Body of pancreas (tissue), 4 donors: ENCODE results near the gene GRIK4. TPM values are rescaled to one million over a fixed set of nuclear protein-coding genes. Genes with fewer than 3 reads are reported as not detected.
"Not testable (repeated sequence)": the region's sequence is repeated elsewhere in the genome, so short reads cannot be mapped to it uniquely, and the experiment has no call there.

Experiments
- ATAC-seq: fragments of 150-250 bp; one replicate; pipeline ENCODE4 v1.9.1; 2016
- DNase-seq, 4 donors: peaks; one replicate each; pipeline ENCODE4 v3.0.0-alpha.2; 2019
- H3K27ac ChIP-seq, 4 donors: fragments of 200-600 bp; sonication (generic); 1 replicate in 3 of 4; 2 replicates in 1 of 4; pipeline versions ENCODE4 v1.5.1 to v1.6.1; 2016 to 2019; ENCODE audit warnings: mild to moderate bottlenecking in 1 of 4, mixed read lengths in 1 of 4, moderate library complexity in 1 of 4
- H3K27me3 ChIP-seq, 2 donors: fragments of 200-600 bp; sonication (generic); one replicate each; pipeline ENCODE4 v1.6.0; 2016; ENCODE audit warnings: mild to moderate bottlenecking in 1 of 2
- H3K36me3 ChIP-seq, 2 donors: fragments of 200-600 bp; sonication (generic); replicated peaks in 1 of 2; 2 replicates each; pipeline ENCODE4 v1.5.1; 2016; ENCODE audit warnings: low read depth in 2 of 2; ENCODE audit not compliant: insufficient read depth in 1 of 2
- H3K4me1 ChIP-seq: fragments of 200-600 bp; sonication (generic); one replicate; pipeline ENCODE4 v1.6.0; 2016
- H3K4me3 ChIP-seq, 2 donors: fragments of 200-600 bp; sonication (generic); 1 replicate in 1 of 2; 2 replicates in 1 of 2; pipeline ENCODE4 v1.5.1; 2016 to 2019
- H3K9me3 ChIP-seq, 3 donors: fragments of 200-600 bp; sonication (generic); 1 replicate in 2 of 3; 2 replicates in 1 of 3; pipeline ENCODE4 v1.5.1; 2016
- CTCF ChIP-seq, 7 experiments: fragments of 450-650 bp in 4 of 7; fragments of 200-600 bp in 3 of 7; sonication (generic) in 3 of 7; IDR thresholded peaks; one replicate each; pipeline ENCODE4 v1.5.1; 2016 to 2019; ENCODE audit warnings: antibody characterized with exemption in 7 of 7
- POLR2A ChIP-seq, 3 donors: fragments of 450-650 bp; IDR thresholded peaks; one replicate each; pipeline ENCODE4 v1.6.1; 2016; ENCODE audit warnings: antibody characterized with exemption in 3 of 3, mild to moderate bottlenecking in 2 of 3
- whole genome bisulfite sequencing, 2 donors: methylation state at CpG; one replicate each; pipeline ENCODE4 v1.1.5; 2017; 5-methylcytosine and 5-hydroxymethylcytosine counted together
- intact Hi-C: fragments of 100-400 bp; cut with DNase I; formaldehyde crosslinking; loops from one replicate; pipeline ENCODE4 v1.15.1; 2023
- total RNA-seq, 2 donors: library from RNA; depleted of rRNA; stranded (reverse); fragments of >200 nt; gene quantifications; one replicate each; pipeline ENCODE4 v1.1.0, GENCODE V29; 2016

The GRIK4 gene
- total RNA-seq, 2 donors from 2014 or later: not detected

DNA sequence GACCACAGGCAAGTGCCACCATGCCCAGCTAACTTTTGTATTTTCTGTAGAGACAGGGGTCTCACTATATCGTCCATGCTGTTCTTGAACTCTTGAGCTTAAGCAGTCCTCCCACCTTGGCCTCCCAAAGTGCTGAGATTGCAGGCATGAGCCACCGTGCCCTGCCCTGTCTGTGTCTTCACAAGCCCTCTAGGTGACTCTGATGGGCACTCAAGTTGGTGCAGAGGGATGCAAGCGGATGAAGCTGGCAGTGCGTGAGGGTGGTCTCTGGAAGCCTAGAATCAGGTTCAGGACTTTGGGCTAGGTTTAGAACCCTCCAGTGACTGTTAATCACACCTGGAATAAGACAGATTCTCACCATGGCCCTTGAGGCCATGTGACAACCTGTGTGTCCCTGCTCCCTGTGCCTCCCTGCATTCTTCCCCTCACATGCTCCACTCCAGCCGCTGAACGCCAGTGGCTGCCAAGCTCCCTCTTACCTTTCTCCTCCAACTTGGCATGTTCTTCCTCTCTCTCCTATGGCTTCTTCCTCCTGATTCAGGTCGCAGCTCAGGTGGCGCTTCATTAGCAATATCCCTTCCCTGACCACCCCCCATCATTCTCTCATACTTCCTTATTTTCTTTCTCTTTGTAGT lies 270.1 kb downstream of the GRIK4 start:
- TF ChIP-seq POLR2A (IDR thresholded peaks at IDR 0.05) (no peak), CTCF (IDR thresholded peaks at IDR 0.05) (no peak)
- H3K4me1 ChIP-seq: no peaks in the 10 kb centered on the region
- H3K9me3 ChIP-seq: no peaks in the 10 kb centered on the region
- H3K27me3 ChIP-seq: no peaks in the 10 kb centered on the region
- WGBS, 2 donors: 69 to 76% methylated on average over 8 of the region's 8 CpGs
- ATAC-seq (no peak), DNase-seq (no peak)
- H3K4me3 ChIP-seq: no peak overlapping the region
- H3K27ac ChIP-seq: no peak overlapping the region
- no peaks in the 10 kb centered on the region for H3K36me3 ChIP-seq
- intact Hi-C loops: no loop called here

DNA sequence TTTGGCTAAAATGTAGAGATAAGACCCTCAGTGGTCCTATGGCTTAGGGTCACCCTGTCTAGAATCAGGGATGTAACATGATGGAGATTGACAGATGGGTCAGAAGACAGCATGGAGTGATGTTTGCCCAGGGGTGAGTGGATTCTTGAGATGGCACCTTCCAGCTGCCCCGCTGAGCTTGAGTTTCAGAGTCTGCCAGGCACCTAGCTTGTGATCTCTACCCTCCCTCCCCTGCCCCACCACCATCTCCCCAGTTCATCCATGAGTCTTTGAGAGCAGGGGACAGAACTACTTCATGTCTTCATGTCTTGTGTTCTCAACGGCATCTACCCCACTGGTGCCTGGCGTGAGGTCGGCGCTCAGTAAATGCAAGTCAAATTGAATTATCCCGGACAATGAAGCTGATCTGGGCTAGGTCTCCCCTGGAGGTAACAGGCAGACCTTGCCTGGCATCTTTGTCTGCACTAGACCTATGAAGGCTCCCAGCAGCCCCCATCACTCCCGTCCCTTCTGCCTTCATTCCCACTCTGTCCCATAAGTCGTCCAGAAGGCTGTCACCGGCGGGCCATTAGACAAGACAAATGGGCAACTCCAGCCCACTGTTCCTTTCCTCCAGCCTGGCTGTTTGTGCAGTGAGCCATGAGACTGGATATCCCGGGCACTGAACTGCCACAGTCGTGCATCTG lies 273.2 kb downstream of the GRIK4 start:
- no peak for DNase-seq
- ATAC-seq: no peak
- no peak overlapping the region for H3K27ac ChIP-seq
- H3K27me3 ChIP-seq: no peaks in the 10 kb centered on the region
- H3K4me1 ChIP-seq: no peaks in the 10 kb centered on the region
- WGBS, 2 donors: 43 to 46% methylated on average over 12 of the region's 12 CpGs
- no peaks in the 10 kb centered on the region for H3K36me3 ChIP-seq
- H3K9me3 ChIP-seq: no peaks in the 10 kb centered on the region
- TF ChIP-seq POLR2A (IDR thresholded peaks at IDR 0.05): no peak
- no peak for TF ChIP-seq CTCF (IDR thresholded peaks at IDR 0.05)
- no peak overlapping the region for H3K4me3 ChIP-seq
- intact Hi-C loops: no loop called here

- TF ChIP-seq CTCF (IDR thresholded peaks at IDR 0.05) (no peak), POLR2A (IDR thresholded peaks at IDR 0.05) (no peak)
- Histone ChIP-seq H3K27me3 (no peaks in the 10 kb centered on the region), H3K27ac (no peak overlapping the region), H3K4me3 (no peak overlapping the region), H3K9me3 (no peaks in the 10 kb centered on the region), H3K36me3 (no peaks in the 10 kb centered on the region), H3K4me1 (no peaks in the 10 kb centered on the region)
- ATAC-seq (no peak), DNase-seq (no peak)
- intact Hi-C loops: no loop called here
- 64 to 72% methylated on average over 8 to 9 of the region's 9 CpGs for WGBS, 2 donors
Observed at GRCh38 chr11:120785576-120785975, 274.0 kb downstream of the GRIK4 start.

- Histone ChIP-seq H3K27ac (no peak overlapping the region), H3K36me3 (no peaks in the 10 kb centered on the region), H3K4me1 (no peaks in the 10 kb centered on the region), H3K4me3 (no peak overlapping the region), H3K9me3 (no peaks in the 10 kb centered on the region), H3K27me3 (no peaks in the 10 kb centered on the region)
- ATAC-seq (no peak), DNase-seq (no peak)
- TF ChIP-seq POLR2A (IDR thresholded peaks at IDR 0.05): no peak
- no peak for TF ChIP-seq CTCF (IDR thresholded peaks at IDR 0.05)
- 84 to 89% methylated on average over 4 of the region's 4 CpGs for WGBS, 2 donors
- intact Hi-C loops: no loop called here
Observed at GRCh38 chr11:120786206-120786735, 274.7 kb downstream of the GRIK4 start.

GRCh38 chr11:120787224-120787623 lies 275.7 kb downstream of the GRIK4 start:
- H3K4me1 ChIP-seq, H3K27me3 ChIP-seq, H3K36me3 ChIP-seq, ATAC-seq, intact Hi-C loops, H3K9me3 ChIP-seq, H3K4me3 ChIP-seq, DNase-seq, H3K27ac ChIP-seq: not testable (repeated sequence)
- WGBS, 2 donors: 70 to 78% methylated on average over 9 of the region's 9 CpGs
